HAP-1 (cell line): ENCODE measurements around the gene GTF2H2C.
"Not testable (repeated sequence)": the region's sequence is repeated elsewhere in the genome, so short reads cannot be mapped to it uniquely, and the experiment has no call there.

Source experiments
- DNase-seq, 2 experiments: peaks; one replicate each; pipeline ENCODE4 v3.0.0-alpha.2; 2016 to 2020; ENCODE audit warnings: low spot score in 2 of 2
- H3K27me3 ChIP-seq: fragments of 250-450 bp; sonication (Bioruptor Pico); 2 replicates; pipeline ENCODE4 v1.5.1; 2020; ENCODE audit warnings: low read depth, mild to moderate bottlenecking, moderate library complexity
- H3K36me3 ChIP-seq: fragments of 250-450 bp; sonication (Bioruptor Pico); replicated peaks from 2 replicates; pipeline ENCODE4 v1.5.1; 2020; ENCODE audit warnings: mild to moderate bottlenecking
- H3K4me1 ChIP-seq: fragments of 250-450 bp; sonication (Bioruptor Pico); 2 replicates; pipeline ENCODE4 v1.5.1; 2020; ENCODE audit warnings: mild to moderate bottlenecking
- H3K4me3 ChIP-seq: fragments of 250-450 bp; sonication (Bioruptor Pico); 2 replicates; pipeline ENCODE4 v1.5.1; 2020; ENCODE audit warnings: mild to moderate bottlenecking, moderate library complexity
- H3K9me3 ChIP-seq: fragments of 250-450 bp; sonication (Bioruptor Pico); 2 replicates; pipeline ENCODE4 v1.5.1; 2020; ENCODE audit warnings: mild to moderate bottlenecking, moderate library complexity
- in situ Hi-C: fragments of 300-500 bp; cut with MboI; formaldehyde crosslinking; loops from 3 replicates; pipeline ENCODE4 v1.14.3; 2020; ENCODE audit warnings: low sequenced_read_pairs, inconsistent platforms, mixed read lengths

The GTF2H2C gene

GRCh38 chr5:69606839-69607238, 46.8 kb downstream of the GTF2H2C start:
- H3K4me3 ChIP-seq, H3K36me3 ChIP-seq, DNase-seq, H3K27me3 ChIP-seq, in situ Hi-C loops, H3K4me1 ChIP-seq, H3K9me3 ChIP-seq: not testable (repeated sequence)

GRCh38 chr5:69607750-69608149, 47.8 kb downstream of the GTF2H2C start:
- DNase-seq, H3K4me3 ChIP-seq, H3K36me3 ChIP-seq, in situ Hi-C loops, H3K27me3 ChIP-seq, H3K9me3 ChIP-seq, H3K4me1 ChIP-seq: not testable (repeated sequence)

- in situ Hi-C loops, H3K36me3 ChIP-seq, H3K4me1 ChIP-seq, H3K4me3 ChIP-seq, DNase-seq, H3K9me3 ChIP-seq, H3K27me3 ChIP-seq: not testable (repeated sequence)
These were observed 49.0 kb downstream of the GTF2H2C start for GRCh38 chr5:69608861-69609496.

GRCh38 chr5:69614843-69615242, 54.9 kb downstream of the GTF2H2C start:
- H3K4me1 ChIP-seq, in situ Hi-C loops, H3K4me3 ChIP-seq, H3K36me3 ChIP-seq, DNase-seq, H3K9me3 ChIP-seq, H3K27me3 ChIP-seq: not testable (repeated sequence)

GRCh38 chr5:69631879-69632278, 71.9 kb downstream of the GTF2H2C start:
- DNase-seq, H3K9me3 ChIP-seq, H3K4me1 ChIP-seq, H3K4me3 ChIP-seq, H3K36me3 ChIP-seq, H3K27me3 ChIP-seq, in situ Hi-C loops: not testable (repeated sequence)
